ENCODE measurements around the gene CACNA2D3. TPM values are rescaled to one million over a fixed set of nuclear protein-coding genes. Genes with fewer than 3 reads are reported as not detected.

CACNA2D3 gene
- total and polyA plus RNA-seq, 9 donors = 1.4 to 3.1 (median 2.3) TPM

DNA sequence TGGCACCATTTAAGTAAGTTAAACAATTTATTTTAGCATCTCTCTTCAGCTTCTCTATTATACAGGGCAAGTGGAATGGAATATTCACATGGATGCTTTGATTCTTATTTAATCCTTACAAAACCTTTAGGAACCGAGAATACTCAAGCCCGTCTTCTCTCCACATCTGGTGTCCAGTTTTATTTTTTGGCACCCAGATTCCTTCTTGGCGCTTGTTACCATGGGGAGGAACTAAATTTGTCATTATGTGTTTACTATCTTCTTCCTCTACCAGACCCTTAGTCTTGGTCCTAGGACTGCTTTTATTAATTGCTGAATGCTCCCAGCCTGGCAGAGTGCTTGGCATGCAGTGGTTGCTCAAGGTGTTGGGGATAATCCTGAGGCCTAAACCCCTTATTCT, 138.8 kb downstream of the CACNA2D3 start:
- H3K9me3 ChIP-seq (replicated peaks; ENCODE audit: control insufficient read depth, low read depth, low read length) = no peaks in the 10 kb centered on the region
- peak; percentile 91 for DNase-seq
- H3K27me3 ChIP-seq (ENCODE audit: control insufficient read depth, insufficient read depth, low read length) = no peaks in the 10 kb centered on the region
- peaks cover 22% of the 10 kb centered on the region for H3K4me1 ChIP-seq (ENCODE audit: control insufficient read depth, insufficient read depth, low read length)
- no peaks in the 10 kb centered on the region for H3K36me3 ChIP-seq (ENCODE audit: control insufficient read depth, insufficient read depth, low read length)
- no peak overlapping the region for H3K4me3 ChIP-seq (ENCODE audit: low read length)
- H3K27ac ChIP-seq (ENCODE audit: low read length) = peak overlapping the region; percentile 10
- no CpG with 5 or more reads among the region's 3 CpGs for WGBS (ENCODE audit: insufficient coverage)

DNA sequence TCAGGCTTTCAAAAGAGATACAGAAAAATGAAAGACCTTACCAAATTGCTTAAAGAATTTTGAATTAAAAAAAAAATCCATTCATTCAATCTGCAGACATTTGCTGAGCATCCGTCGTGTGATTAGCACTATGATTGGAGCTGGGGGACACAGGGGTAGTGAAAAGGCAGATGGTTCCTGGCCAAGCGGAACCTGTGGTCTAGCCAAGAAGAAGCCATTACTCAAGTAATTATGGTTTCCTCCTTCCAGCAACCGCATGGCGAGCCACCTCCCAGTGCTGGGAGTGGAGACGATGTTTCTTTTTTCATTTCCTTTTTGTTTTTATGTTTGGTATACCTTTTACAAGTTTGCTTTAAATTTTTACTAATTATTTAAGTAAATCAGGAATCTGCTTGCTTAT, 140.2 kb downstream of the CACNA2D3 start:
- H3K9me3 ChIP-seq (replicated peaks; ENCODE audit: control insufficient read depth, low read depth, low read length) = no peaks in the 10 kb centered on the region
- H3K4me3 ChIP-seq (ENCODE audit: low read length) = no peak overlapping the region
- no peaks in the 10 kb centered on the region for H3K27me3 ChIP-seq (ENCODE audit: control insufficient read depth, insufficient read depth, low read length)
- no peaks in the 10 kb centered on the region for H3K36me3 ChIP-seq (ENCODE audit: control insufficient read depth, insufficient read depth, low read length)
- DNase-seq = peak; percentile 58
- H3K27ac ChIP-seq (ENCODE audit: low read length) = no peak overlapping the region
- WGBS (ENCODE audit: insufficient coverage) = no CpG with 5 or more reads among the region's 6 CpGs
- peaks cover 22% of the 10 kb centered on the region for H3K4me1 ChIP-seq (ENCODE audit: control insufficient read depth, insufficient read depth, low read length)

DNA sequence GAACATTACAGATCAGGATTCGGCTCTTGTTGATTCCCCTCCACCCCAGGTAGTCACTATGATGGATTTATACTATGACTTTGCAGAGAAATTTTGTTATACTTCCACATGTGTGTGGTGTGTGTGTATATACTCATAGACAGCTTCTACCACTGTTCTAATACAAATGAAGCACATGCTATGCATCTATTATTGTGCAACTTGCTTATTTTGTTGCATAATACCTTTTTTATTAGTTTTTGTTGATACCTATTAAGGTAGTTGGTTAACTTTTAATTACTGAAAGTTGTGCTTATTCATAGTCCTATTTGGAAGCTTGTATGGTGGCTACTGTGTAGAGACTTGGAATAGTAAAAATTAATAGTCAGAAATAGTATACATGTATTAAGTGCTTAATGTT, 140.6 kb downstream of the CACNA2D3 start:
- H3K4me3 ChIP-seq (ENCODE audit: low read length) = no peak overlapping the region
- H3K36me3 ChIP-seq (ENCODE audit: control insufficient read depth, insufficient read depth, low read length) = no peaks in the 10 kb centered on the region
- H3K27ac ChIP-seq (ENCODE audit: low read length) = no peak overlapping the region
- H3K9me3 ChIP-seq (replicated peaks; ENCODE audit: control insufficient read depth, low read depth, low read length) = no peaks in the 10 kb centered on the region
- H3K27me3 ChIP-seq (ENCODE audit: control insufficient read depth, insufficient read depth, low read length) = no peaks in the 10 kb centered on the region
- no peak for DNase-seq
- H3K4me1 ChIP-seq (ENCODE audit: control insufficient read depth, insufficient read depth, low read length) = peaks cover 22% of the 10 kb centered on the region
- no CpG with 5 or more reads among the region's 1 CpG for WGBS (ENCODE audit: insufficient coverage)

DNA sequence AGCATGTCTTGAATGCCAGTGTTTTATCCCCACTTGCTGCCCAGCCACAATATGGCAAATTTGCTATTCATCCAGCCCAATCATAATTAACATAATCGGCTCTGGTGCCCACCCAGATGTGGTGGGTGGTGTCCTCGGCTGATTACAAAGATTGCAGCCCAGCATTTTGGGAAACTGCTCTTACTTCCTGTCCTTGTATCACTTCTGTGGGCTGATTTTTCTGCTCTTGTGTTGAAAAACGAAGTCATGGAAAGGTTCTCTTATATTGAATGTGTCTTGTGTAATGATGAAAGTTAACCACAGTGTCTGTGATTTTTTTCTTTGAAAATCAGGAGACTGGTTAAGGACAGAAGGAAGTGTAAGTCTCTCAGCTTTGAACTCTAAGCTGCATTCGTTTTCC, 141.7 kb downstream of the CACNA2D3 start:
- no peaks in the 10 kb centered on the region for H3K27me3 ChIP-seq (ENCODE audit: control insufficient read depth, insufficient read depth, low read length)
- H3K36me3 ChIP-seq (ENCODE audit: control insufficient read depth, insufficient read depth, low read length) = no peaks in the 10 kb centered on the region
- no peak overlapping the region for H3K4me3 ChIP-seq (ENCODE audit: low read length)
- 33% methylated on average over 1 of the region's 4 CpGs for WGBS (ENCODE audit: insufficient coverage)
- DNase-seq = no peak
- H3K27ac ChIP-seq (ENCODE audit: low read length) = no peak overlapping the region
- H3K4me1 ChIP-seq (ENCODE audit: control insufficient read depth, insufficient read depth, low read length) = peaks cover 20% of the 10 kb centered on the region
- no peaks in the 10 kb centered on the region for H3K9me3 ChIP-seq (replicated peaks; ENCODE audit: control insufficient read depth, low read depth, low read length)

DNA sequence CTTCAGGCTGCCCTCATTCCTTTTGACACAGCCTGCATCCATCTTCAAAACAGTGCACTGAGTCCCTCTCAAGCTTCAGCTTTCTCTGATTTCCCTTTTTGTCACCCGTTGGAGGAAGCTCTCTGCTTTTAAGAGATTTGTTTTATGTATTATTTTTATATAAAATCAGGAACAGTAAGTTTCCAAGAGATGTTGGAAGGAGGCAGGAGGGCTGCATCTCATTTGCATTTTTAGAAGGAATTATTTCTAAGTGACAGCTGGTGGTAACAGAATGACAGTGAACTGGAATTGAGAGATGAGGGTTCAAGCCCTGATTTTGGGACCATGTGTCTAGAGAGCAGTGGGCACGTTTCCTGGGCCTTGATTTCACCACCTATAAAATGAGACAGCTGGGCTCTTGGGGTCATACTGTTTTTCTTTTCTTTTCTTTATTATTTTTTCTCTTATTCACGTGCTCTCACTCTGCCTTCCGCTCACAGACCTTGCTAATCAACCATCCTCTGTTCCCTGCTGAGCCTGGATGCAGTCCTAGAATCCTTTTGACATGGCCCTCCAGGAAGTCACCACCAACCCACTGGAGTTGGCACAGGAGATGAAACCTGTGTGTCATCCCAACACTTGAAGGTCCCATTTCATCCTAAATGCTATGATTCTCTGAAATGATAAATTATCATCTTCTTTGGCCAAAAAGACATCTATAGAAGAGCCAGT, 148.6 kb downstream of the CACNA2D3 start:
- Histone ChIP-seq H3K27ac (ENCODE audit: low read length) (no peak overlapping the region), H3K36me3 (ENCODE audit: control insufficient read depth, insufficient read depth, low read length) (no peaks in the 10 kb centered on the region), H3K4me1 (ENCODE audit: control insufficient read depth, insufficient read depth, low read length) (no peaks in the 10 kb centered on the region), H3K9me3 (replicated peaks; ENCODE audit: control insufficient read depth, low read depth, low read length) (no peaks in the 10 kb centered on the region), H3K4me3 (ENCODE audit: low read length) (no peak overlapping the region), H3K27me3 (ENCODE audit: control insufficient read depth, insufficient read depth, low read length) (no peaks in the 10 kb centered on the region)
- 86% methylated on average over 1 of the region's 4 CpGs for WGBS (ENCODE audit: insufficient coverage)
- DNase-seq = no peak

DNA sequence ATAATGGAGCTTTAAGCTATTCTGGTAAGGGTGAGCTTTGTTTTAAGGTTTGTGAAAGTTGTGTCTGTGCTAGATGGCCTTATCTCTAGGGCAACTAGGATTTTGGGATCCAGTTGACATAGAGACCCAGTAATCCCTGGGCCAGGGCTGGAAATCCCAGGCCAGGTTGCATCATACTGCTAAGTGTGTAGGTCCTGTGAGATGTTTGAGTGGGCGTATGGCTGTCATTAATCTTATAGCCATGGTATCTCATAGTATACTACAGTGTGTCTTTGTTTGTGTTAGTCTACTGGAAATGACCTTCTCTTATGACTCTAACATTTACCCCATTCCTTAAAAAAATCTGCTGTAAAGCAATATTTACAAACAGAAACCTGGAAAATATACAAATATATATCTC, 151.4 kb downstream of the CACNA2D3 start:
- Histone ChIP-seq H3K36me3 (ENCODE audit: control insufficient read depth, insufficient read depth, low read length) (no peaks in the 10 kb centered on the region), H3K9me3 (replicated peaks; ENCODE audit: control insufficient read depth, low read depth, low read length) (no peaks in the 10 kb centered on the region), H3K4me3 (ENCODE audit: low read length) (no peak overlapping the region), H3K27ac (ENCODE audit: low read length) (no peak overlapping the region), H3K27me3 (ENCODE audit: control insufficient read depth, insufficient read depth, low read length) (no peaks in the 10 kb centered on the region), H3K4me1 (ENCODE audit: control insufficient read depth, insufficient read depth, low read length) (no peaks in the 10 kb centered on the region)
- no CpG with 5 or more reads among the region's 1 CpG for WGBS (ENCODE audit: insufficient coverage)
- DNase-seq = no peak

DNA sequence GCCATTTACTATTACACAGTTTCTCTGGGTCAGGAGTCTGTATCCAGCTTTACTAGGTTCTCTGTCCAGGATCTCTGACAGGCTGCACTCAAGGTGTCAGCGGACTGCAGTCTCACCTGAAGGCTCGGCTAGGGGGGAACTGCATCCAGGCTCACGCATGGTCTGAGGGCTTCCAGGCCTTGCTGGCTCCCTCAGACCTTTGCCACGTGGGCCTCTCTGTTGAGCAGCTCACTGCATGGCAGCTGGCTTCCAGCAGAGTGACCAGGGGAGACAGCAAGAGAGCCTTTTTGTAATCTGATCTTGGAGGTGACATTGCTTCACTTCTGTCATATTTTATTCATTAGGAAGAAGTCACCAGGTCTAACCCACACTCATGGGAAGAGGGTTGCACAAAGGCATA, 152.3 kb downstream of the CACNA2D3 start:
- H3K9me3 ChIP-seq (replicated peaks; ENCODE audit: control insufficient read depth, low read depth, low read length) = no peaks in the 10 kb centered on the region
- 57% methylated on average over 3 of the region's 4 CpGs for WGBS (ENCODE audit: insufficient coverage)
- DNase-seq = no peak

DNA sequence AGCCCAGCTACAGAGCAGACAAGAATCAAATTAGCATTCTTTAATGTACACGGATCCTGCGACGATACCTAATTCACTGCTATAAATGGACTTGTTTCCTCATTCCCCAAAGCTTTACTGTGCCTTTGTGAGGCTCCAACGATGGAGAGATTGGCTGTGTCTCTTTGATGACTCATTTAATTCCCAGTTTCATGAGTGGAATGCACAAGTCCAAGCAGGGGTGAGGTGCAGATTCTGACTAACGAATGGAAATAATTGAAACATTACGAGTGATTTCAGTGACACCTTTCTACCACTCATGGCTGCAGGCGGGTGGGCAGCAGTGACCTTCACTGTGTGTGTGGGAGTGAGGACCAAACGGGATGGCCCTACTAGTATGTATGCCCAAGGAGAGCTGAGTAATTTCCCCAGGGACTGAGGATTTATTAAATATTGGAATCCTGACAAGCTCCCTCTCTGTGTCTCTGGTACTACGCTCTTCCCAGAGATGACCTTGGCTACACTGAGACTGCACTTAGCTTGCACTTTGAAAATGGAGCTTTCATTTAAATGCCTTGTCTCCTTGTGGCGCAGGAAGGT, 156.7 kb downstream of the CACNA2D3 start:
- no peak overlapping the region for H3K27ac ChIP-seq (ENCODE audit: low read length)
- DNase-seq = no peak
- no peaks in the 10 kb centered on the region for H3K36me3 ChIP-seq (ENCODE audit: control insufficient read depth, insufficient read depth, low read length)
- H3K4me1 ChIP-seq (ENCODE audit: control insufficient read depth, insufficient read depth, low read length) = no peaks in the 10 kb centered on the region
- WGBS (ENCODE audit: insufficient coverage) = 90% methylated on average over 4 of the region's 10 CpGs
- H3K4me3 ChIP-seq (ENCODE audit: low read length) = no peak overlapping the region
- no peaks in the 10 kb centered on the region for H3K27me3 ChIP-seq (ENCODE audit: control insufficient read depth, insufficient read depth, low read length)
- H3K9me3 ChIP-seq (replicated peaks; ENCODE audit: control insufficient read depth, low read depth, low read length) = no peaks in the 10 kb centered on the region

More for the DNA sequence above, 152.3 kb downstream of the CACNA2D3 start:
- Histone ChIP-seq H3K4me3 (ENCODE audit: low read length) (no peak overlapping the region), H3K36me3 (ENCODE audit: control insufficient read depth, insufficient read depth, low read length) (no peaks in the 10 kb centered on the region), H3K4me1 (ENCODE audit: control insufficient read depth, insufficient read depth, low read length) (no peaks in the 10 kb centered on the region), H3K27me3 (ENCODE audit: control insufficient read depth, insufficient read depth, low read length) (no peaks in the 10 kb centered on the region), H3K27ac (ENCODE audit: low read length) (no peak overlapping the region)

DNA sequence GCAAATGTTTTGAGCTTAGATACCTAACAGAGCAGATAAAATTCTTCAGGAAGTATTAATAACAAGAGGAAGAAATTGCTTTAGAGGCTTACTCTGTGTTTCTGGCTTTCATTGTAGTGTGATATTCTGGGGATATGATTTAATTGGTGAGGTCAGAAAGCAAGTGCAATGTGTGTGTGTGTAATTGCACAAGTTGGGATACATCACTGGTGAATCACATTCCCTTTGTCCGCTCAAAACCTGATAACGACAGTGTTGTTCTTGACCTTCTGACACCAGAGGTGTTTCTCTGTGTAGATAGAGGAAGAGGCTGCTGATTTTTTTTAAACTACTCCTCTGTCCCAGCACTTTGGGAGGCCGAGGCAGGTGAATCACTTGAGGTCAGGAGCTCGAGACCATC, 161.1 kb downstream of the CACNA2D3 start:
- Histone ChIP-seq H3K27me3 (ENCODE audit: control insufficient read depth, insufficient read depth, low read length) (no peaks in the 10 kb centered on the region), H3K27ac (ENCODE audit: low read length) (no peak overlapping the region), H3K9me3 (replicated peaks; ENCODE audit: control insufficient read depth, low read depth, low read length) (no peaks in the 10 kb centered on the region), H3K4me1 (ENCODE audit: control insufficient read depth, insufficient read depth, low read length) (no peaks in the 10 kb centered on the region), H3K36me3 (ENCODE audit: control insufficient read depth, insufficient read depth, low read length) (no peaks in the 10 kb centered on the region), H3K4me3 (ENCODE audit: low read length) (no peak overlapping the region)
- no peak for DNase-seq
- no CpG with 5 or more reads among the region's 4 CpGs for WGBS (ENCODE audit: insufficient coverage)

DNA sequence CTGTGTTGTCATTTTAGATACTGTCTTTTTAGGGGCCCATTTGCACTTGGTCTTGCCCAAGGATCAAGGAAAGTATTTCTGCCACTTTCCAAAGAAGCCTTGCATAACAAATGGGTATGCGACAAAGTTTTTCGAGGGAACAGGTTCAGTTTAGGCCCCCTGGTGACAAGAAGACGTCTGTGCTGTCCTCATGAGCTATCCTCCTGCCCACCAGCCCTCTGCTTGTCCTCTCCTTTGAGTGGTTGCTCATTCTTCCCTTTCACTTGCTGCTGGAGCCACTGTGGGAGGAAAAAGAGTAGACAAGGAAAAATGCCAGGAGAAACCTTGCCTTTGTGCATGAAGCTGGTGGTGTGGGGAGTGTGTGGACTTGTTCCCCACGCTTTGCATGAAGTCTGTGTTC, 171.9 kb downstream of the CACNA2D3 start:
- 45% methylated on average over 3 of the region's 4 CpGs for WGBS (ENCODE audit: insufficient coverage)
- Histone ChIP-seq H3K4me3 (ENCODE audit: low read length) (no peak overlapping the region), H3K4me1 (ENCODE audit: control insufficient read depth, insufficient read depth, low read length) (no peaks in the 10 kb centered on the region), H3K27ac (ENCODE audit: low read length) (no peak overlapping the region), H3K9me3 (replicated peaks; ENCODE audit: control insufficient read depth, low read depth, low read length) (no peaks in the 10 kb centered on the region), H3K27me3 (ENCODE audit: control insufficient read depth, insufficient read depth, low read length) (no peaks in the 10 kb centered on the region), H3K36me3 (ENCODE audit: control insufficient read depth, insufficient read depth, low read length) (no peaks in the 10 kb centered on the region)
- DNase-seq = no peak

Measured in muscle of leg (tissue), 11 donors.